Activated naive CD4-positive, alpha-beta T cell treated with anti-CD3 and anti-CD28 coated beads for 36 hours (primary cell): ENCODE data around the gene SAYSD1. TPM values are rescaled to one million over a fixed set of nuclear protein-coding genes. Genes with fewer than 3 reads are reported as not detected.

Experiments used
- CTCF ChIA-PET: fragments of 350-600 bp; sonication (Branson Sonifier 250); formaldehyde crosslinking; loops from one replicate; lab custom pipeline; 2021; ENCODE audit warnings: antibody characterized with exemption; lab: Charles Lee
- DNase-seq: peaks from one replicate; pipeline ENCODE4 v3.0.0-alpha.2; 2020
- H3K27ac Mint-ChIP-seq: one replicate; pipeline ENCODE4 v1.8.0; 2021; ENCODE audit warnings: mild to moderate bottlenecking, mixed read lengths
- H3K27me3 Mint-ChIP-seq: one replicate; pipeline ENCODE4 v1.8.0; 2021; ENCODE audit warnings: low read depth, mixed read lengths
- H3K36me3 Mint-ChIP-seq: one replicate; pipeline ENCODE4 v1.8.0; 2021; ENCODE audit warnings: low read depth, mixed read lengths
- H3K4me1 Mint-ChIP-seq: one replicate; pipeline ENCODE4 v1.8.0; 2021; ENCODE audit warnings: low read depth, mixed read lengths
- H3K4me3 Mint-ChIP-seq: one replicate; pipeline ENCODE4 v1.8.0; 2021; ENCODE audit warnings: mild to moderate bottlenecking, moderate library complexity, mixed read lengths
- H3K9me3 Mint-ChIP-seq: one replicate; pipeline ENCODE4 v1.8.0; 2021; ENCODE audit warnings: mixed read lengths
- intact Hi-C: fragments of 100-400 bp; cut with micrococcal nuclease; formaldehyde crosslinking; loops from one replicate; pipeline ENCODE4 v1.15.1; 2023
- total RNA-seq, 2 experiments: library from RNA; stranded (reverse); gene quantifications; one replicate each; pipeline ENCODE4 v1.2.3, GENCODE V29; 2021

Gene SAYSD1
- total RNA-seq, 2 experiments from 2014 or later: 13.7 to 13.8 TPM

DNA sequence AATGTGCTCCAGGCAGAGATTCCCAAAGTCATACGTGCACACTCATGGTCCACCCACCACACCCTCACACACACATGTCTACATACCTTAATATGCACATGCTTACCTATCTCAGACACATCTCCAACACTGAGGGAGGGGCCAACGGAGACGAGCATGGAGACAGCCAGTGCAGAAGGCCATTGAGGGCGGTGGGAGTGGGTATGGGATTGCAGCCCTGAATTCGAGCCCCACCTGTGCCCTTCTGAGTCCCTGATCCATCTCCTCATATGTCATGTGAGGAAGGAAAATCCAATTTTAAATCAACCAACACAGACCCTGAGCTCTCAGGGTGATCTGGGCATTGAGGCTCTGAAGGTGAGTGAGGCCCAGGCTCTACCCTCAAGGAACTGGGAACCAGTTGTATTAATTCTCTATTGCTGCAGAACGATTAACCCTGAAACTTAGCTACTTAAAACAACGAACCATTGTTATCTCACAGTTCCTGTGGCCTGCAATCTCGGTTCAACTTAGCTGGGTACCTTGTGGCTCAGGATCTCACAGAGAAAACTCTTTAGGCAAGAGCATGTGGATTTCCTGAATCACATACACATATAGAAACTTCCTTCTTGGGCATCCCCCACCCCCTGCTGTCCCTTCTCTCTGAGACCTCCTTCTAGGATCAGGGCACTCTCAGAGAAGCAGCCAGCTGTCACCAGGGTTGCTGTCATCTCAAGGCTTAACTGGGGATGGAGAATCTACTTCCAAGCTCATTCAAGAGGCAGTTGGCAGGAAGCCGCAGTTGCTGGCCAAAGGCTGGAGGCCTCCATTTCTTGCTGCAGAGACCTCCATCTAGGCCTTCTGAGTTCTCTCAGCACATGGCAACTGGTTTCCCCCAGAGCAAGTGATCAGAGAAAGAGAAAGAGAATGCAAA, 38.1 kb downstream of the SAYSD1 start:
- intact Hi-C loops: no loop called here
- Mint-ChIP-seq H3K27ac (no peak overlapping the region), H3K27me3 (no peaks in the 10 kb centered on the region), H3K9me3 (no peaks in the 10 kb centered on the region), H3K4me1 (no peaks in the 10 kb centered on the region), H3K4me3 (no peak overlapping the region), H3K36me3 (no peaks in the 10 kb centered on the region)
- CTCF ChIA-PET: no interaction called here
- DNase-seq: no peak

DNA sequence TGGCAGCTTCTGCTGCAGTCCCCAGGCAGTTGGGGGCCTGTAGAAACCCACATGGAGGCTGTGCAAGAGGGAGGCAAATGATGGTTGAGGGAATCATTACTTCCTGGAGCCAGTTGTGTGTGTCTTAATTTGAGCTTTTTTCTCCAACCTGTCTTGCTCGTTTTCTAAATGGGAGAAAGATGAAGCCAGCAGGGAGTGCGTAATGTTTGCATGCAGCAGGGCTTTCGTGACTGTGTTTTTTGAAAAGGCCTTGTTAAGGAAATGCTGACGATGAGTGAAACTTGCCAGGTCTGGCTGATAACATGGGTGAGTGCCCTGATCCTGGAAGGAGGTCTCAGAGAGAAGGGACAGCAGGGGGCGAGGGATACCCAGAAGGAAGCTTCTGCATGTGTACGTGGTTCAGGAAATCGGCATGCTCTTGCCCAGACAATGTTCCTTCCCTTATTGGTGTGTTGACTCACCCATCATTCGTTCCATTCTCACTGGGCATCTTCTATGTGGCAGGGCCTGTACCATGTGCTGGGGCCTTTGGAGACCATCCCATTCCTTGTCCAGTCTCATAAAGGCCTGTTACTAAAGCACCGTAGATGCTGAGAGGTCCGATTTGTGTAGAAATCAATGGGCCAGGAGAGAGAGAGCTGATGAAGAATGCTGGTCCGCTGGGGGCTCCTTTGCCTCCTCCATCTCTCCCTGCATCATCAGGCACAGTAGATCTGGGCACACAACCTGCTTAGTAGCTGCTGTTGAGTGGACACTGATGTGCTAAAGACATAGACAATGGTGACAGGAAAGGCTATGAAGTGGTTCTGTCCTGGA, 39.0 kb downstream of the SAYSD1 start:
- no peaks in the 10 kb centered on the region for H3K36me3 Mint-ChIP-seq
- CTCF ChIA-PET: interaction anchor here (1.1 to 1.2 kb wide), 2 partner anchors 33 to 227 kb away, joined by 3 read pairs; no protein-coding TSS in a partner anchor
- no peaks in the 10 kb centered on the region for H3K9me3 Mint-ChIP-seq
- no peaks in the 10 kb centered on the region for H3K27me3 Mint-ChIP-seq
- no peaks in the 10 kb centered on the region for H3K4me1 Mint-ChIP-seq
- no peak overlapping the region for H3K27ac Mint-ChIP-seq
- no peak overlapping the region for H3K4me3 Mint-ChIP-seq
- DNase-seq: no peak
- intact Hi-C loops: no loop called here

- Mint-ChIP-seq H3K27me3 (no peaks in the 10 kb centered on the region), H3K36me3 (no peaks in the 10 kb centered on the region), H3K9me3 (no peaks in the 10 kb centered on the region), H3K4me1 (no peaks in the 10 kb centered on the region), H3K4me3 (no peak overlapping the region), H3K27ac (no peak overlapping the region)
- intact Hi-C loops: no loop called here
- no peak for DNase-seq
- CTCF ChIA-PET: interaction anchor here (1.1 to 1.2 kb wide), 2 partner anchors 34 to 228 kb away, joined by 3 read pairs; no protein-coding TSS in a partner anchor
Observed at GRCh38 chr6:39075010-39075686, 39.8 kb downstream of the SAYSD1 start.

DNA sequence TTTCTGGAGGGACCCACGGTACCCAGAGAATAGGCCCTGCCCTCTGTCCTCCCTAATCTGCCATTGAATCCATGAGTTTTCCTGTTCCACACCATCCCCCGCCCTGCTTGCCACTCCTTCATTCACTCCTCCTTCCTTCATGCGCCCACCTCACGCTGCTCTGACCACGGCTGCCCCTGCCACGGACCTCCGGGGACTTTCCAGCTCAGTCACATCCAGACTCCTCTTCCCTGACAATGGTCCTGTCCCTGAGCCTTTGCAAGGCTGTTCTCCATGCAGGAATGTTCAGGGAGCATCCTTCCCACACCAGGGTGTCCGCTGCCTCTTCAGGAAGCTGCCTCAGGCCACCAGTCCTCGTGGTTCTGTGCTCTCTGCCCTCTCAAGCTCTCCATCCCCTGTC, 40.5 kb downstream of the SAYSD1 start:
- H3K27ac Mint-ChIP-seq: no peak overlapping the region
- no peaks in the 10 kb centered on the region for H3K36me3 Mint-ChIP-seq
- H3K4me3 Mint-ChIP-seq: no peak overlapping the region
- intact Hi-C loops: no loop called here
- no peaks in the 10 kb centered on the region for H3K4me1 Mint-ChIP-seq
- no peaks in the 10 kb centered on the region for H3K27me3 Mint-ChIP-seq
- no peaks in the 10 kb centered on the region for H3K9me3 Mint-ChIP-seq
- CTCF ChIA-PET: no interaction called here
- DNase-seq: no peak

GRCh38 chr6:39073471-39074355, 41.3 kb downstream of the SAYSD1 start:
- H3K36me3 Mint-ChIP-seq: no peaks in the 10 kb centered on the region
- no peak for DNase-seq
- H3K4me1 Mint-ChIP-seq: no peaks in the 10 kb centered on the region
- H3K27ac Mint-ChIP-seq: no peak overlapping the region
- no peaks in the 10 kb centered on the region for H3K9me3 Mint-ChIP-seq
- H3K27me3 Mint-ChIP-seq: no peaks in the 10 kb centered on the region
- H3K4me3 Mint-ChIP-seq: no peak overlapping the region
- CTCF ChIA-PET: interaction anchor here (1.2 kb wide), 1 partner anchor 43 kb away, joined by 4 read pairs; no protein-coding TSS in a partner anchor
- intact Hi-C loops: no loop called here

DNA sequence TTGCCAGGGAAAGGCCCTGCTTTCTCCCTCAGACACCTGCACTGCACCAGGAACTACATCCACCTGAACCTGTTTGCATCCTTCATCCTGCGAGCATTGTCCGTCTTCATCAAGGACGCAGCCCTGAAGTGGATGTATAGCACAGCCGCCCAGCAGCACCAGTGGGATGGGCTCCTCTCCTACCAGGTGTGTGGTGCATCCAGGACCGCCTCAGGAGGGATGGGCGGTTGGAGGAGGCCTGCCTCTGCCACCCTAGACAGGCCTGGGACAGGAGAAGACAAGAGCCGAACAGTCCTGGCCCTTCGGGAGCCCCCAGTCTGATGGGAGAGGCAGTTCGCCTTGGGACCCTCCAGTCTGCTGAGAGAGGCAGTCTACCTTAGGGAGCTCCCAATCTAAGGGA, 42.2 kb downstream of the SAYSD1 start:
- intact Hi-C loops: no loop called here
- no peaks in the 10 kb centered on the region for H3K4me1 Mint-ChIP-seq
- H3K27me3 Mint-ChIP-seq: no peaks in the 10 kb centered on the region
- no peaks in the 10 kb centered on the region for H3K9me3 Mint-ChIP-seq
- CTCF ChIA-PET: interaction anchor here (1.2 kb wide), 1 partner anchor 43 kb away, joined by 4 read pairs; no protein-coding TSS in a partner anchor
- H3K27ac Mint-ChIP-seq: no peak overlapping the region
- no peaks in the 10 kb centered on the region for H3K36me3 Mint-ChIP-seq
- H3K4me3 Mint-ChIP-seq: no peak overlapping the region
- DNase-seq: no peak

DNA sequence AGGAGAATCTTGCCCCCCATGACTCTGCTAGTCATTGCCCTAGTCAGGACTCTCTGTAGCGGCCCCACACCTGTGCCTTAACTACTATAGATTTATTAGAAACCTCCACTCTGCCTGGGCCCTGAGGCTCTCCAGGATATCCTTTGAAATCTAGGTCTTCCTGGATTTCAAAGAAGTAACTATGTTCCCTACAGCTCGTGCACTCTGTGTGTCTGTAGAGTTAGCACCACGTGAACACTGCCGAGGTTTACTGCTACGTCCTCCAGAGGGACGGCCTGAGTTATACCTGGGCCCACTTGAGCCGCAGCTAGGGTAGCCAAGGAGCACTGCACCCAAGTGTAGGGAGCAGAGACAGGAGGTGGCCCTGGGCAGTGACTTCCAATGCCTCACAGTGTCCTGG, 46.6 kb downstream of the SAYSD1 start:
- DNase-seq: no peak
- no peak overlapping the region for H3K27ac Mint-ChIP-seq

GRCh38 chr6:39065561-39065960, 49.4 kb downstream of the SAYSD1 start:
- intact Hi-C loops: no loop called here
- H3K27ac Mint-ChIP-seq: no peak overlapping the region
- H3K9me3 Mint-ChIP-seq: no peaks in the 10 kb centered on the region
- H3K4me3 Mint-ChIP-seq: no peak overlapping the region
- no peak for DNase-seq
- H3K4me1 Mint-ChIP-seq: no peaks in the 10 kb centered on the region
- peaks cover 6% of the 10 kb centered on the region for H3K27me3 Mint-ChIP-seq
- CTCF ChIA-PET: no interaction called here
- no peaks in the 10 kb centered on the region for H3K36me3 Mint-ChIP-seq

More for the DNA sequence above, 46.6 kb downstream of the SAYSD1 start:
- intact Hi-C loops: no loop called here
- H3K4me3 Mint-ChIP-seq: no peak overlapping the region
- H3K4me1 Mint-ChIP-seq: no peaks in the 10 kb centered on the region
- H3K27me3 Mint-ChIP-seq: peaks cover 2% of the 10 kb centered on the region
- H3K9me3 Mint-ChIP-seq: no peaks in the 10 kb centered on the region
- no peaks in the 10 kb centered on the region for H3K36me3 Mint-ChIP-seq
- CTCF ChIA-PET: no interaction called here

- CTCF ChIA-PET: no interaction called here
- no peak for DNase-seq
- H3K27me3 Mint-ChIP-seq: peaks cover 6% of the 10 kb centered on the region
- H3K27ac Mint-ChIP-seq: no peak overlapping the region
- no peaks in the 10 kb centered on the region for H3K9me3 Mint-ChIP-seq
- intact Hi-C loops: no loop called here
- no peaks in the 10 kb centered on the region for H3K36me3 Mint-ChIP-seq
- H3K4me1 Mint-ChIP-seq: no peaks in the 10 kb centered on the region
- no peak overlapping the region for H3K4me3 Mint-ChIP-seq
Observed at GRCh38 chr6:39063526-39063925, 51.5 kb downstream of the SAYSD1 start.

- Mint-ChIP-seq H3K4me1 (no peaks in the 10 kb centered on the region), H3K36me3 (no peaks in the 10 kb centered on the region), H3K9me3 (no peaks in the 10 kb centered on the region), H3K27me3 (peaks cover 6% of the 10 kb centered on the region), H3K4me3 (no peak overlapping the region), H3K27ac (no peak overlapping the region)
- CTCF ChIA-PET: interaction anchor here (0.7 to 1.7 kb wide), 2 partner anchors 89 to 189 kb away, joined by 3 to 6 read pairs; no protein-coding TSS in a partner anchor
- intact Hi-C loops: no loop called here
- DNase-seq: no peak
Observed at GRCh38 chr6:39062014-39062740, 52.8 kb downstream of the SAYSD1 start.

DNA sequence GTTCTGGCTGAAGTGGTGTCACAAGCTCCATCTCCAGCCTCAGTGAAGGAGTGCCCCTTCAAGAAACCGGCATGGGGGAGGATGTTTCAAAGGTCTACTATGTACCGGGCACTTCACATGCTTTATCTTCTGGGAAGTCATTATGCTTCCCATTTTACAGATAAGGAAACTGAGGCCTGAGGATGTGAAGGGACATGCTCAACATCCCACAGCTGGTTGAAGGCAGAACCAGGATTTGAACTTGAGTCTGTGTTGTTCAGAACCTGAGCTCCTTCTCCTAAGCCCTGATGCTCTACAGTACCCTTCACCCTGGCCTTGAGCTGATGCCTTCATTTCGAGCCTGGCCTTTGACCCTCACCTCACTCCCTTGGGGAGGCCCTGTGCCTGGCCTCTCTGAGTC, 53.4 kb downstream of the SAYSD1 start:
- DNase-seq: no peak
- no peaks in the 10 kb centered on the region for H3K9me3 Mint-ChIP-seq
- intact Hi-C loops: no loop called here
- H3K4me1 Mint-ChIP-seq: no peaks in the 10 kb centered on the region
- no peaks in the 10 kb centered on the region for H3K36me3 Mint-ChIP-seq
- CTCF ChIA-PET: interaction anchor here (0.7 to 1.7 kb wide), 2 partner anchors 88 to 189 kb away, joined by 3 to 6 read pairs; no protein-coding TSS in a partner anchor
- no peak overlapping the region for H3K4me3 Mint-ChIP-seq
- peaks cover 6% of the 10 kb centered on the region for H3K27me3 Mint-ChIP-seq
- no peak overlapping the region for H3K27ac Mint-ChIP-seq
